ENCODE results near the gene EIF2S1. TPM values are rescaled to one million over a fixed set of nuclear protein-coding genes. Genes with fewer than 3 reads are reported as not detected.
A peak's percentile ranks its signal among the peaks of the same experiment; 100 is the strongest.

Gene EIF2S1
- total and polyA plus RNA-seq, 2 donors from 2014 or later = 52.8 to 78.2 TPM

DNA sequence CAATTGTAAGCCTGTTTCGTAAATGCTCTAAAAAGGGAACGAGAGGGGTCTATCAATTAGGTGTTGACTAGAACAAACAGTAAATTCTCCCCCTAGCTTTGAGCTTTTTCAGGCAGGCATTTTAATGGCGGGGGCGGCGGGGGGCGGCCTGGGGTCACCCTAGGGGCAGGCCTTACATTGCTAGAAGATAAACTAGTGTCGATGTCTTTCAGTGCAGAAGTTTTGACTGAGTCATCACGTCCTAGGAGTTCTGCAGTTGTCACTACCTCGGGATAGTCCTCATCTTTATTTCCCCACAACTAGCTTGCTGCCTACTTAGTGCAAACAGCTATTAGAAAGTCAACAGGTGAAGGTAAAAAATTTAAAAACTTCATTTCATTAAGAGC lies 2.2 kb upstream of the EIF2S1 start:
- Histone ChIP-seq H3K9ac (ENCODE audit: low read length in 3 of 3) (peak overlapping the region in 1 of 3 donors; percentile 98), H3K9me3 (ENCODE audit: control insufficient read depth in 2 of 3, insufficient read depth in 1 of 3, low read length in 3 of 3) (no peaks in the 10 kb centered on the region), H3K4me3 (ENCODE audit: low read length in 3 of 3) (peak overlapping the region in 2 of 3 donors; percentile 26 to 92), H3K4me1 (ENCODE audit: control insufficient read depth in 2 of 3, insufficient read depth in 2 of 3, low read depth in 1 of 3, low read length in 3 of 3) (peaks cover 0 to 13% (median 10%) of the 10 kb centered on the region in 3 donors), H3K27me3 (ENCODE audit: control insufficient read depth, insufficient read depth, low read length) (no peaks in the 10 kb centered on the region), H3K36me3 (ENCODE audit: control insufficient read depth in 2 of 3, insufficient read depth in 3 of 3, low read length in 3 of 3) (peaks cover 0 to 3% (median 0%) of the 10 kb centered on the region in 3 donors), H3K27ac (ENCODE audit: low read depth in 2 of 2, low read length in 2 of 2) (no peak overlapping the region)
- DNase-seq = no peak
- TF ChIP-seq, protein P1, sequence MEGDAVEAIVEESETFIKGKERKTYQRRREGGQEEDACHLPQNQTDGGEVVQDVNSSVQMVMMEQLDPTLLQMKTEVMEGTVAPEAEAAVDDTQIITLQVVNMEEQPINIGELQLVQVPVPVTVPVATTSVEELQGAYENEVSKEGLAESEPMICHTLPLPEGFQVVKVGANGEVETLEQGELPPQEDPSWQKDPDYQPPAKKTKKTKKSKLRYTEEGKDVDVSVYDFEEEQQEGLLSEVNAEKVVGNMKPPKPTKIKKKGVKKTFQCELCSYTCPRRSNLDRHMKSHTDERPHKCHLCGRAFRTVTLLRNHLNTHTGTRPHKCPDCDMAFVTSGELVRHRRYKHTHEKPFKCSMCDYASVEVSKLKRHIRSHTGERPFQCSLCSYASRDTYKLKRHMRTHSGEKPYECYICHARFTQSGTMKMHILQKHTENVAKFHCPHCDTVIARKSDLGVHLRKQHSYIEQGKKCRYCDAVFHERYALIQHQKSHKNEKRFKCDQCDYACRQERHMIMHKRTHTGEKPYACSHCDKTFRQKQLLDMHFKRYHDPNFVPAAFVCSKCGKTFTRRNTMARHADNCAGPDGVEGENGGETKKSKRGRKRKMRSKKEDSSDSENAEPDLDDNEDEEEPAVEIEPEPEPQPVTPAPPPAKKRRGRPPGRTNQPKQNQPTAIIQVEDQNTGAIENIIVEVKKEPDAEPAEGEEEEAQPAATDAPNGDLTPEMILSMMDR (IDR thresholded peaks at IDR 0.05; ENCODE audit: borderline replicate concordance, extremely low read depth, insufficient read depth) = no peak
- no peak for FAIRE-seq
- intact Hi-C loops (cut with DNase I) = no loop called here

DNA sequence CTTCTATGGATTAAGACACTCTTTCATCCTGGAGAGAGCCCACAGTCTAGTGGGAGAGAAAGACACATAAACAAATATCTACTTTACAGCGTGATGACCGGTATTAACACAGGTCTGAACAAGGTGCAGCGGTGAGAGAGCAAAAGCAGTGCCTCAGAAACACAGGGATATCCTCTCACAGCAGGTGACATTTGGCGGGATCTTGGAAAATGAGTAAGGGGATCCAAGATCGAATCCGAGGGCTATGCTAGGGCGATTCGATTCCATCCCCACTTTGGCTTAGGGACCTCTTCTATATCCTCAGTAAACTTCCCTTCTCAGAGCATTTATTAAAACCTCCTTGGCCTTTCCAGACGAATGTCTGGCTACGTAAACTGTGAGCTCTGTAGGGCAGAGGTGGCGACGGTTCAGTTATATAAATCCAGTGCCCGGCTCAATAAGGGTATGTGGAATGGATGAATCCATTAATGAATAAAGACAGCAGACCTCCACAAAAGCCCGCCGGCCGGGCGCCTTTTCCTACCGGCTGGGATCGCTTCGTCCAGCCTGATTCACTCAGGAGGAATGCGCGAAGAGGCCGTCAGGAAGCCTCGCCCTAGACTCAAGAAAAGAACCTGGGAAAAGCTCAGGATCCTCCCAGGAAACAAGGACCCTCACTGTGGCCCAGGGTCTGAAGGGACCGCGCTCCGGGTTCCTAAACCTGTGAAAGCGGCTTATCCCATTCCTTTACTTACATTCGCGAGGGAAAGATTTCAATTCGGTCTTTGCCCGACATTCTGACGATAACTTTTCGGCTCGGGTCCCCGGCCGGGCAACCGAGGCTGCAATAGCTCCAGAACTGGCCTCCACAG lies 979 bp upstream of the EIF2S1 start:
- FAIRE-seq (no peak), DNase-seq (peak in 3 of 5 donors; percentile 7 to 36 (median 8))
- Histone ChIP-seq H3K9ac (ENCODE audit: low read length in 3 of 3) (peak overlapping the region; percentile 60 to 98 (median 92)), H3K27ac (ENCODE audit: low read depth in 2 of 2, low read length in 2 of 2) (peak overlapping the region; percentile 81 to 98), H3K4me1 (ENCODE audit: control insufficient read depth in 2 of 3, insufficient read depth in 2 of 3, low read depth in 1 of 3, low read length in 3 of 3) (peaks cover 0 to 13% (median 10%) of the 10 kb centered on the region in 3 donors), H3K36me3 (ENCODE audit: control insufficient read depth in 2 of 3, insufficient read depth in 3 of 3, low read length in 3 of 3) (peaks cover 0 to 4% (median 0%) of the 10 kb centered on the region in 3 donors), H3K4me3 (ENCODE audit: low read length in 3 of 3) (peak overlapping the region; percentile 82 to 92 (median 90)), H3K9me3 (ENCODE audit: control insufficient read depth in 2 of 3, insufficient read depth in 1 of 3, low read length in 3 of 3) (no peaks in the 10 kb centered on the region), H3K27me3 (ENCODE audit: control insufficient read depth, insufficient read depth, low read length) (no peaks in the 10 kb centered on the region)
- intact Hi-C loops (cut with DNase I) = no loop called here
- TF ChIP-seq, protein P1 (IDR thresholded peaks at IDR 0.05; ENCODE audit: borderline replicate concordance, extremely low read depth, insufficient read depth) = no peak

DNA sequence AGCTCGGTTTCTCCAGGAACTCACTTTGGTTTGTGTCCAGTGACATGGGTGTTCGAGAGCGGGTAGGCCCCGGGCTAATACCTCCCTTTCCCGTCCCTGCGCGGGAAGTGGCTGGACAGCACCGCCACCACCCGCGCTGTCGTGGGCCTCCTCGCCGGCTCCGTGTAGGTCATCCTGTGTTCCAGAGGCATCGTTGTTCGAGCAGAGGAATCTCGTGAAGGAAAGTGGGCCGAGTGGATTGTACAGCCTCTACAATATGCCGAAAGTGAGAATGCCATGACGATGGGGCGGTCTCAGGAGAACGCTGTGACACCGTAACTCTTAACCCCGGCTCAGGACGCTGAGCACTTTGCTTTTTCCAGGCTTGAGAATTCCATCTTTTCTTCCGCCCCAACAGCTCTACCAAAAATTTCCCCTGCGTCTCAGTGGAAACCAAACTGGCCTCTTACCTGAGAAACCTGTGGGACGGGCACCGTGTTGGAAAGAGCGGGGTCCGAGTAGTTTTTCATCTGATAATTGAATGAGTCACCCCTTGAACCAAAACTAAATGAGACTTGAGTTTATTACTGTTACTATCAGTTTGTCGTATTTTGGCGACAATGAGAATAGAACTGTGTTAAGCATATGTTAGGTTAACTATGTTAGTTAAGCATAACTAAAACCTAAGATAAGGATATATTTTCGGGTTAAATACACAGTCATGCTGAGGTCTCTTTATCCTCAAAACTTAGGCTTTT lies 510 bp downstream of the EIF2S1 start:
- Histone ChIP-seq H3K9ac (ENCODE audit: low read length in 3 of 3) (peak overlapping the region; percentile 83 to 99 (median 98)), H3K9me3 (ENCODE audit: control insufficient read depth in 2 of 3, insufficient read depth in 1 of 3, low read length in 3 of 3) (no peaks in the 10 kb centered on the region), H3K4me3 (ENCODE audit: low read length in 3 of 3) (peak overlapping the region; percentile 92 to 99 (median 96)), H3K27me3 (ENCODE audit: control insufficient read depth, insufficient read depth, low read length) (no peaks in the 10 kb centered on the region), H3K4me1 (ENCODE audit: control insufficient read depth in 2 of 3, insufficient read depth in 2 of 3, low read depth in 1 of 3, low read length in 3 of 3) (peaks cover 0 to 13% (median 10%) of the 10 kb centered on the region in 3 donors), H3K27ac (ENCODE audit: low read depth in 2 of 2, low read length in 2 of 2) (peak overlapping the region; percentile 98 to 100), H3K36me3 (ENCODE audit: control insufficient read depth in 2 of 3, insufficient read depth in 3 of 3, low read length in 3 of 3) (peaks cover 0 to 15% (median 4%) of the 10 kb centered on the region in 3 donors)
- intact Hi-C loops (cut with DNase I) = no loop called here
- TF ChIP-seq, protein P1 (IDR thresholded peaks at IDR 0.05; ENCODE audit: borderline replicate concordance, extremely low read depth, insufficient read depth) = no peak
- no peak for FAIRE-seq
- DNase-seq = no peak

Data from kidney (tissue), 14 donors.